NT2/D1 (cell line): ENCODE data around the gene ATXN7.

Experiments used
- SUZ12 ChIP-seq: IDR thresholded peaks from 2 replicates; pipeline ENCODE4 v1.6.1; 2011; ENCODE audit not compliant: insufficient read length, insufficient read depth; ENCODE audit errors: extremely low read depth
- YY1 ChIP-seq: IDR thresholded peaks from 2 replicates; pipeline ENCODE4 v1.6.1; 2011; ENCODE audit not compliant: insufficient read length, insufficient read depth
- ZNF274 ChIP-seq: IDR thresholded peaks from 2 replicates; pipeline ENCODE4 v1.6.1; 2011; ENCODE audit warnings: mild to moderate bottlenecking, low read depth, low read length

DNA sequence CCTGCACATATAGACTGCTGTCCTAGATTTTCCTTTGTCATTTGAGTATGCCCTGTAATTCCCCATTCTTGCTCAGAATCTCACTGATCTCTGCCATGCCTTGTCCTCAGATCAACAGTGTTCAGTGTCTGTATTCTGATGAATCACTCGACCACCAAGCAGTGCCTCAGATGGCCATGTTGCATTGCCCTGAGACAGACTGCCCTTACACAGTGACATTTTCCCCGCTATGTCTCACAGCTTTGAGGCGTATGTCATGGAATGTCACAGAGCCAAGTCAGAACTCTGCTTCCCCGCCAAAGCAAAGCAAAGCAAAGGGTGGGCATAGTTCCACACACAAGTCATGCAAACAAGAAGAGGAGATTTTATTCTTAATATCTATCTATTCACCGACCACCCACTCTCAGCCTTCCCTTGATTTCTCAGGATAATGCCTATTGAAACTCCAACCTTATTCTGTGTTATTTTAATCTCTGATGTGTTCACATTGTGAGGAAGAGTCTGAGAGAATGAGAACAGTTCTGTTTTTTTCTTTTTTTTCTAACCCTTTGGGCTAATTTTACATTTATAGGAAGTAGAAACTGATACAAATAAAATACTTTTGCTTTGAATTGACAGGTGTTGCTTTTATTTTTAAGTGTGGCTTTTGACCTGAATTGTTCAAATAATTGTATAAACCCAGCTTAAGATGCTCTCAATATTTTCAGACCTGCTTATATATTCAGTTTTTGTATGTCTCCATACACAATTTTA lies 176.5 kb downstream of the ATXN7 start:
- no peak for TF ChIP-seq YY1
- no peak for TF ChIP-seq ZNF274
- TF ChIP-seq SUZ12, result no peak
